Activated CD8-positive, alpha-beta memory T cell treated with anti-CD3 and anti-CD28 coated beads, Interleukin-2, amount 50 U/mL, for 48 hours (primary cell): ENCODE measurements around the gene SYT8.
A peak's percentile ranks its signal among the peaks of the same experiment; 100 is the strongest.

ENCODE experiments used
- DNase-seq: peaks from one replicate; pipeline ENCODE4 v3.0.0-alpha.2; 2020

The SYT8 gene

DNA sequence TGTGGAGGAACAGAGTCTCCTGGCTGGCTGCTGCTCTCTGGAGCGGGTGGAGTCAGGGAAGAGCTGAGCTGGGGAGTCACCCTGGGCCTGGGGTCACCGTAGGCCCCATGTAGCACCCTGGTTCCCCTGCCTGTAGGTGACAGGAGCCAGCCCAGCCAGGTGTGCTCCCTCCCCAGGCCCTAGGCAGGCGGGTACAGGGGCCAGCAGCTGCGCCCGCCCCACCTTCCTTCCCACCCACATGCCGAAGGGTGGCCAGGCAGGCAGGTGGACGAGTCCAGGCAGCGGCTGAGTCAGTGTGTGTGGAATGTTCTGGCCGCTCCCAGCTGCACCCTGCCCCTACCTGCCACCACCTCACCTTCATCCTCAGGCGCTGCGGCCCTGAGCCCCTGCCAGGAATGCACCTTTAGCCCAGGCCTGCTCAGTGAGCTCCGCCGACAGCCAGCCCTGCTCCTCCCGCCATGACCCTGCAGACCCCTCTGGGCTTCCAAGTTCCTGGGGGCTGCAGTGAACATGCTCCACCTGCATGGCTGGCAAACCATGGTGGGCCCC, 654 bp upstream of the SYT8 start:
- DNase-seq = no peak

DNA sequence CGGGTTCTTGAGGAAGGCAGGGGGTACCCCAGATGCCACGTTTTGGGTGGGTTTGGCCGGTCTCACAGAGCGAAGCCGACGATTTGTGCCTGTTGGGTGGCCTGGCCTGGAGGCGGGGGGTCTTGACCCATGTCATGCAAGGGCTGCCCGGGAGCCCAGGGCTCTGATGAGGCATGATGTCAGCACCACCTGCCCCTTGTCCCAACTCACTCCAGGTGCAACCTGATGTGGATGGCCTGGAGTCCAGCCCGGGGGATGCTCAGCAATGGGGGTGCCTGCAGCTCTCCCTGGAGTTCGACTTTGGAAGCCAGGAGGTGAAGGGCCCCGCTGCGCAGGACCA, 851 bp downstream of the SYT8 start:
- no peak for DNase-seq

GRCh38 chr11:1836011-1836945, 1.5 kb downstream of the SYT8 start:
- DNase-seq = no peak

GRCh38 chr11:1837171-1838076, 2.6 kb downstream of the SYT8 start:
- peak; percentile 91 for DNase-seq

DNA sequence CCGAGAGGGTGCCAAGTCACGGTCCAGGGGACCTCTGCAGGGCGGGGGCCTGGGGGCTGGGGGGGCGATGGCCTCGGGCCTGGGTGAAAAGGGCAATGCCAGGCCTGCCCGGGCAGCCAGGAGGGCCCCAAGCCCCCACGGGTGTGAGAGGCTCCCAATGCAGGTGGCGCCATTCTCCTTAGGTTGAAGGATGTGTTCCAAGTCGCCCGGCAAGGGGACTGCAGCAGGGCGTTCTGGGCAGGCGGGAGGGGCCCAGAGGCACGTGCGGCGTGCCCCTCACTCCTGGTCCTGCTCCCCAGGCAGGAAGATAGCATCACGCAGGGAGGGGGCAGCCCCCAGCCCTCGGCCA, 3.3 kb downstream of the SYT8 start:
- DNase-seq = no peak

GRCh38 chr11:1838426-1839144, 3.8 kb downstream of the SYT8 start, which contains the start of gene TNNI2:
Gene TNNI2, plus strand, starts transcription at chr11:1838981. Its CDS starts 716 bp downstream, at chr11:1839697.
- no peak for DNase-seq

- no peak for DNase-seq
Observed at GRCh38 chr11:1839204-1839923, 4.6 kb downstream of the SYT8 start.

- no peak for DNase-seq
Observed at GRCh38 chr11:1839924-1840779, 5.4 kb downstream of the SYT8 start.

DNA sequence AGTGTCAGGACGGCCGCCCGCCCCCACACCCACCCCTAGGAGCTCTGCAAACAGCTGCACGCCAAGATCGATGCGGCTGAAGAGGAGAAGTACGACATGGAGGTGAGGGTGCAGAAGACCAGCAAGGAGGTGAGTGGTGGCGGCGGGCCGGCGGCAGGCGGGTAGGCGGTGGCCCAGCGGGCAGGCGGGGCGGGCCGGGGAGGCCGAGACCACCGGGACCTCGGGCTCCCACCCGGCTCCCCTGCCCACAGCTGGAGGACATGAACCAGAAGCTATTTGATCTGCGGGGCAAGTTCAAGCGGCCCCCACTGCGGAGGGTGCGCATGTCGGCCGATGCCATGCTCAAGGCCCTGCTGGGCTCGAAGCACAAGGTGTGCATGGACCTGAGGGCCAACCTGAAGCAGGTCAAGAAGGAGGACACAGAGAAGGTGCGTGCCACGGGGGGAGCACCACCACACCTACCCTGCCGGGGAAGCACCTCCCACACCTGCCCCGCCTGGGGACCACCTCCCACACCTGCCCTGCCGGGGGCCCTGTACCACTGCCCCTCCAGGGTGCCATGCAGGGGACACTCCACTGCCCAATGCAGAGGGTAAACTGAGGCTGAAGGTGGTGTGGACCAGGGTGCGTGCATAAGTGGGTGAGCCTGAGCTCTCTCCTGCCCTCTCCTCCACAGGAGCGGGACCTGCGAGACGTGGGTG, 6.1 kb downstream of the SYT8 start:
- no peak for DNase-seq

DNA sequence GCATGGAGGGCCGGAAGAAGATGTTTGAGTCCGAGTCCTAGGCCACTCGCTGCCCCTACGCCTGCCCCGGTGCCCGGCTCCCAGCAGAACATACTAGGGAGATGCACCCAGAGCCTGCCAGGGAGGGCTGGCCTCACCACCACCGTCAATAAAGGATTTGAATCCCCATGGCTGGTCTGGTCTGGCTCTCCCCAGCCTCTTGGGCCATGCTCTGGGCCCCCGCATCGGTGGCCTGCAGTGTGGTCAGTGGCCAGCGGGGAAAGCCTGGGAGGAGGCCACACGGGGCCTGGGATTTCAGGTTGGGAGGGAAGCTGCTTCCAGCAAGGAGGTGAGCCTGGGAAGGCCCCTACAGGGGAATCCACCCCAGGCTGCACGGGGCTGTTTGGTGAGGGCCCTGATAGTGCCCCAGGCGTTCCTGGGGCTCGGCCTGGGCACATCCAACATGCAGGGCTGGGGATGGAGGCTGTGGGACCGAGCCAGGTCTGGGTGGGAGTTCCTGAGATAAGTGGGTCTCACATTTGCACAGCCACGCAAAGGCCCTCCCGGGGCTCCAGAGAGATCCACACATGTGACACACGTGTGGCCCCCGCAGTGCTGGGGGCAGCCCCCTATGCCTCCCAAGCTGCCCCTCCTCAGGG, 6.8 kb downstream of the SYT8 start:
- DNase-seq = no peak

DNA sequence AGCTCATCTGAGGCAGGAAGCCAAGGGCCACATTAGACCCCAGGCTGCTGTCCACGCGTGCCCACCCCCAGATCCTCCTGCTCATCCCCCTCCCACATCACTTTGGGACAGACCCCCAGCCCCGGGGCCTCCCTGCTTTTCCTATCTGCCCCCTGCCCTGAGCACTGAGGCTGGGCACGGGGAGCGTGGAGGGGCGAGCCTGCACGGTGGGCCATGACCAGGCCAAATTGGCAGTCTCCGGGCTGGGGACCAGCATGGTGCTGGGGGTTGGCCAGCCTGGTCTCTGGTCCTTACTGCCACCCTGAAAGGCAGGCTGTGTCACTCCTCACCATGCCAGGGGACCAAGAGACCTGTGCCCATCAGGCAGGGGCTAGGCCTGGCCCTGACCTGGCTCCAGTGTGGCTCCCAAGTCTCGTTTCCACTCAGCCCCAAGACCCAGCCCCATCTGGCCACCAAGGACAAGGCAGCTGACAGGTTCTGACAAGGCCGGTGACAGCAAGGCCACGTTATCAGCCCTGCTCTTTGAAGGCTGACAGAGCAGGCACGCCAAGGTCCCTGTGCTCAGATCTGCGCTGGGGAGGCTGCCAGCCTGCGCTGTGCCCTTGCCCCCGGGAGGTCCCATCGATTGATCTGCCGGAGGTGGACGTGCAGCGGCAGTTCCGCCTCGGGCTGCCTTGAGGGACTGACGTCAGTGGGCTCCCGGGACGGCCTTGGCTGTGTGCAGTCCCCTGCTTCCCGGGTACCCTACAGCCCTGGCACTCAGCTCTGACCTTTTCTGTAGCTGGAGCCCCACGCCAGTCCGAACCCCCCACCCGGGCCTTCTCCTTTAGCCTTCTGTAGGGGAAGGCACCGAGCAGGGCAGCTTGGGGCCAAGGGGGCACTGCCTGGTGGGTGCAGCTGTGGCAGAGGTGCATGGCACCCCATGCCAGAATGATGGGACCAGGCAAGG, 7.6 kb downstream of the SYT8 start:
- no peak for DNase-seq

- DNase-seq = no peak
Observed at GRCh38 chr11:1843098-1843473, 8.3 kb downstream of the SYT8 start.

GRCh38 chr11:1843796-1844195, 9.0 kb downstream of the SYT8 start:
- no peak for DNase-seq

DNA sequence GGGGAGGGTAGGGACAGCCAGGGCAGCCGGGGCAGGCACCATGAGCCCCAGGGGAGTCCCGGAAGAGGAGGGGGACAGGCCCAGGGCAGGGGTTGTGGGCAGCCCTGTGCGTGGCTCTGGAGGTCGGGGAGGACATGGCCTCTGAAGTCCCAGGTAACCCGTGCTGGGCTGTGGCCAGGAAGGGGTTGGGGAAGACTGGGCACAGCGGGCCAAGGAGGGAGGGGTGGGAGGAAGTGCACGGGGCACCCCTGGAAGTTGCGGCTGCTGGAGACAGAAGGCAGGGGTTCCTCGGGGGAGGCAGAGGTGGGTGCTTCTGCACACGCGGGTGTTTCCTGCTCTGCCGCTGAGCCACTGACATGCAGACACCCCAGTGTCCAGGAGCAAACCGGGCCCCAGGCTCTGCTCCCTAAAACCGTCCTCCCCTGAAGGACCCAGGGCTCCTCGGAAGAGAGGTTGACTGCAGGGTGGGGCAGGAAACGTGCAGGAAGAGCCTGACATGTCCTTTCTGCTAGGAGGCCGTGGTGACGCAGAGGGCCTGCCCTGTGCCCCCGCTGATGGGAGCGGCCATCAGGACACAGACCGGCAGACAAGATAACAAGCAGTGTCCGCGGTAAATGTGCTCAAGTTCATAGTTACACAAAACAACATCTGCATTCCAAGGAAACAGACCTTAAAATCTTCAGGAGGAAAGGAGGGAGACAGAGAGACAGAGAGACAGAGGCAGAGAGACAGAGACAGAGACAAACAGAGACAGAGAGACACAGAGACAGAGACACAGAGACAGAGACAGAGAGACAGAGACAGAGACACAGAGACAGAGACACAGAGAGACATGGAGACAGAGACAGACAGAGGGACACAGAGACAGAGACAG, 9.7 kb downstream of the SYT8 start:
- DNase-seq = peak; percentile 78

DNA sequence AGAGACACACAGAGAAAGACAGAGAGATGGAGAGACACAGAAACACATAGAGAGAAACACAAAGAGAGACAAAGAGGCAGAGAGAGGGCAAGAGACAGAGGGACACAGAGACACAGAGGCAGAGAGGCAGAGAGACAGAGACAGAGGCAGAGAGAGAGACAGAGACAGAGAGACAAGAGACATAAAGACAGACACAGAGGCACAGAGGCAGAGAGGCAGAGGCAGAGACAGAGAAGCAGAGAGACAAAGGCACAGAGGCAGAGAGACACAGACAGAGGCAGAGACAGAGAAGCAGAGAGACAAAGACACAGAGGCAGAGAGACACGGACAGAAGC, 10.3 kb downstream of the SYT8 start:
- no peak for DNase-seq

GRCh38 chr11:1845561-1846452, 11.0 kb downstream of the SYT8 start:
- no peak for DNase-seq

- no peak for DNase-seq
Observed at GRCh38 chr11:1846453-1846932, 11.7 kb downstream of the SYT8 start.
